ENCODE data around the gene PLOD1. TPM values are rescaled to one million over a fixed set of nuclear protein-coding genes. Genes with fewer than 3 reads are reported as not detected.
"Not testable (repeated sequence)": the region's sequence is repeated elsewhere in the genome, so short reads cannot be mapped to it uniquely, and the experiment has no call there.

The PLOD1 gene
- 83.0 and 242 TPM in 2 replicates for total RNA-seq

- peak; percentile 67 for DNase-seq (ENCODE audit: low read depth)
These were observed at the start of gene PLOD1 for GRCh38 chr1:11934302-11935056. PLOD1 (plus strand) TSS chr1:11934717; CDS start chr1:11934780, 63 bp downstream.

DNA sequence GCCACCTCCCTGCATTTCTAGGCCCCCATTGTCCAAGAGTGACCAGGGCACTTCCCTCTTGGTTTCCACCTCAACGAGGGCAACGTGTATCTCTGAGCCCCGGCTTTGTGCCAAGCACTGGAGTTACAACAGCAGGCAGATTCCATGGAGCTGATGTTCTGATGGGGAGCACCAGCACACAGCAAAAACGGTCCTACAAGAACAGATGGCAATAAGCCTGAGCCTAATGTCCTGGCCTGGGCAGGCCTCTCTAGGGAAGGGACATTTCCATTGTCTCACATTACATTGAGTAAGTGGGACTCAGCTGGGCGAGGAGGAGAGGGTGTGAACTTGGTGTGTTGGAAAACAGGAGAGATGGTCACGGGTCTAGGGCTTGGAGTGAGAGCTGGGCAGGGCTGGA, 48.6 kb upstream of the PLOD1 start:
- no peak for DNase-seq (ENCODE audit: low read depth)

GRCh38 chr1:11886986-11887665, 47.4 kb upstream of the PLOD1 start:
- no peak for DNase-seq (ENCODE audit: low read depth)

DNA sequence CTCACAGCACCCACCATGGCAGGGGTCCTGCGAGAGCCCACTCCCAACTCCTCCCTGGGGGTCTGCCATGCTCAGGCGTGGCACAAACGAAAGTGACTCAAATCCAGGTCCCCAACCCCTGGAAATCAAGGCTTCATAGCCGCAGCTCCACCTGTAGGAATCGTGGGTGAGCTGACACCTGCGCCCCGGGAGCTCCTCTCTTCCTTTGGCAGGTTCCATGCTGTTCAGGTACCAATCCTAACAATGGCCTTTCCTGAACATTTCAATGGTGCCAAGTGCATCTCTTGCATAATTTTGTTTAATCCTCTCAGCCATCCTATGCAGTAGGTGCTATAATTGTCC, 46.9 kb upstream of the PLOD1 start:
- no peak for DNase-seq (ENCODE audit: low read depth)

- DNase-seq (ENCODE audit: low read depth): no peak
These were observed 46.2 kb upstream of the PLOD1 start for GRCh38 chr1:11888206-11888876.

DNA sequence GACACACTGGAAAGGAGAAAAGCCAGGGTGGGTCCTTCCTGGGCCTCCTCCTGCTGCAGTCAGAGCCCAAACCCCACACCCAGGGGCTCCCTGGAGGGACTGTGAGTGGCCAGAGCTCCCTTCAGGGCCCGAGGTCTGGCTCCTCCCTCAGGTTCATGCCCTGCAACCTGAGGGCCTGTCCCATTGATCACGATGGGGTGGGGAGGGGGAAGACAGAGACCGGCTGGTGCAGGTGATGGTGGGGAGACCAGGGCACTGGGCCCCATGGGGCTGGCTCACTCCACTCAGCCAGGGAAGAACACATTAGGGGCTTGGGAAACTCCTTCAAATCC, 45.7 kb upstream of the PLOD1 start:
- DNase-seq (ENCODE audit: low read depth): no peak

DNA sequence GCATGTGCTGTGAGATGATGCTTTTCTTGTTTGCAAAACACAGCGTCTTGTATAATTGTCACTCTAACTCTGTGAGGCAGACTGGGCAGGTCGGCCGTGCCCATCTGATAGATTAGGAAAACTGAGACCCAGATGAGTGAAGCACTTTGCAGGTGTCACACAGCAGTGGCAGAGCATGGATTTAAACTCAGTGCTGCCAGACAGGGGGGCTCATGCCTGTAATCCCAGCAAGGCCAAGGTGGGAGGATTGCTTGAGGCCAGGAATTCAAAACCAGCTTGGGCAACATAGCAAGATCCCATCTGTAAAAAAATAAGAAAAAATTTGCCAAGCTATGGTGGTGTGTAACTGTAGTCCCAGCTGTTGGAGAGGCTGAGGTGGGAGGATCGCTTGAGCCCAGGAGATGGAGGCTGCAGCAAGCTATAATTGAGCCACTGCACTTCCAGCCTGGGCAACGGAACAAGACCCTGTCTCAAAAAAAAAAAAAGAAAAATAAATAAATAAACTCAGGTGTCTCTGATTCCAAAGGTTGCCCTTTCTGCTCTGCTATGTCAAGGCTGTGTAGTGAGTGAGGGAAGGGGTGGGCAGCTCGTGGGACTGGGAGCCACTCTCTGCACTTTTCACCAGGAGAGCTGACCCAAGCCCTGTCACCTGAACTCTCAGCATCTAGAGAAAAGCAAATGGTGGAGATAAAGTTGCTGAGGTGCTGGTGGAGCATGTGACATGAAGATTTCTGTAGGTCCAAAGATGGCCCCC, 42.9 kb upstream of the PLOD1 start:
- no peak for DNase-seq (ENCODE audit: low read depth)

DNA sequence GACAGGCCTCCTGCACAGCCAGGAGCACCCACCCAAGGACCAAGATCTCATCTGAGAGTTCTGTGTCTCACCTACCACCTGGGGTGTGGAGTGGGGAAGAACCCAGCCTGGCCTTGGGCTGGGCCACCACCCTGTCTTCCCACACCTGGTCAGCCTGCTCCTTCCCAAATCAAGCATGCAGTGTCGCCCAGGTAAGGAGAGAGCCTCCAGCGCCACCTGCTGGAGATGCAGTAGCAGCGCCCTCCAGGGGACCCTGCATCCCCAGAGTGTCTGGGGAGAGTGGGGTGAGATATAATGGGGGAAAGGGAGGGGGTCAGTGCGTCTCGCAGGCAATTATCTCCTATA, 40.6 kb upstream of the PLOD1 start:
- DNase-seq (ENCODE audit: low read depth): peak; percentile 13

DNA sequence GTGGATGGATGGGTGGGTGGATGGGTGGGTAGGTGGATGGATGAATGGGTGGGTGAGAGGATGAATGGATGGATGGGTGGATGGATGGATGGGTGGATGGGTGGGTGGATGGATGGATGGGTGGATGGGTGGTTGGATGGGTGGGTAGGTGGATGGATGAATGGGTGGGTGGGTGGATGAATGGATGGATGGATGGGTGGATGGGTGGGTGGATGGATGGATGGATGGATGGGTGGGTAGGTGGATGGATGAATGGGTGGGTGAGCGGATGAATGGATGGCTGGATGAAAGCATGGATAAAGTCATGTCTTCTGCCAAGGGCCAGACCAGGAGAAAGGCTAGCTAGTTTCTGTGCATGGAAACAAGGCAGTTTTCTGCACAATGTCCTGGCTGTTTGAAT, 40.0 kb upstream of the PLOD1 start:
- DNase-seq (ENCODE audit: low read depth): not testable (repeated sequence)

DNA sequence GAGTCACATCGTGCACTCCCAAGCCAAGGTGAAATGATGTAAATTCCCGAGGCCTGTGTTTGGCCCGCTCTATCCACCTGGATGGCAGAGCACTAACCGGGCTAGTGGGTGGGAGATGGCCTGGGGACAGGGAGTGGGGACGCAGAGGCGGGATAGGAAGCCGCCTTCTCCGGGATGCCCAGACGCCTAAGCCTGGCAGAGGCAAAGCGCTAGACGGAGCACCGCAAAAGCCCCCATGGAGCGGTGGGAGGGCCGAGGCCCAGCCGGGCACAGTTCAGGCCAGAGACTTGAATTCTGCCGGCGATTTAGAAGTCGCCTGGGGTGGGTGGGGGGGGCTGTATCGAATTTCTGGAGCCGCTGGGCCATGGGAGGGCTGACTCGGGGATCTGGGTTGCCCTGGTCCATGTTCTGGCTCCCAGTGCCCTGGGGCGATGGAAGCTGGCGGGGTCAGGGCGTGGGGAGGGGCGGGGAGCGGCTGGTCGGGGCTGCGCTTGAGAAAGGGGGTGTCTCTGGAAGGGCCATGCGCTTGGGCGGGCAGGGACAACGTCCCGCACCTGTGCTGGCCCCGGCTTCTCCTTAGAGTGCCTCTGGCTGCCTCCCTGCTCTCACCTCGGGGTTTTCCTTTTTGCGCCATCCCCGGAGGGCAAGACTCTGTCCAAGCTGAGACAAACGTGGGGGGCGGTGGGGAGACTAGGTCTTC, 36.3 kb upstream of the PLOD1 start:
- DNase-seq (ENCODE audit: low read depth): no peak

DNA sequence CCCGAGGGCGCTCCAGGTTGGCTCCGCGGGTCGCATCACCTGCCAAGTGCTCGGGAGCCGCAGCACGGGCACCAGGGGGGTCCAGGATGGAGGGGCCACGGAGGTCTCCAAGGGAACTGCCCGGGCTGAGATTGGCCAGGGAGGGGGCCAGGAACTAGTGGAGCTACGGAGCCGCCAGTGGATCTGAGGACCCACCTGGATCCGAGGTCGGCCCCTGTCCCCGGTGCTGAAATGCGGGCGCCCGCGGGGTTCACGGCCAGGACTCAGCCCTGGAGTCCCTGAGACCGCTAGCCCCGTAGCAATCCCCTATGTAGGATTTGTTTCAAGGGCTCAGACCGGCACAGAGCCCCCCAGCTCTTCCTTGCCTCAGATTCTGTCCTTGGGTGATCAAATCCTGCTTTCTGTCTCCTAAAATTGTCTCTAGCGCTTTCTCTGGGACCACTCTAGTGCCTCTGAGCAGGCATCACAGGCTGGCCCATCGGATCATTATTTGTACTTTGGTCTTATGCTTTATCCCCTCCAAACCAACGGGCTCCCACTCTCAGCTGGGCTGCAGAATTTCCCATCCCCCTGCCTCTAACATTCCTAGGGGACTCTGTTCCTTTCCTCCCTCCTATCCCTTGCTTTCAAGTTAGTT, 35.6 kb upstream of the PLOD1 start:
- DNase-seq (ENCODE audit: low read depth): no peak

- DNase-seq (ENCODE audit: low read depth): peak; percentile 35
These were observed 33.1 kb upstream of the PLOD1 start for GRCh38 chr1:11901446-11901845.

GRCh38 chr1:11903210-11903609, 31.3 kb upstream of the PLOD1 start:
- DNase-seq (ENCODE audit: low read depth): no peak

DNA sequence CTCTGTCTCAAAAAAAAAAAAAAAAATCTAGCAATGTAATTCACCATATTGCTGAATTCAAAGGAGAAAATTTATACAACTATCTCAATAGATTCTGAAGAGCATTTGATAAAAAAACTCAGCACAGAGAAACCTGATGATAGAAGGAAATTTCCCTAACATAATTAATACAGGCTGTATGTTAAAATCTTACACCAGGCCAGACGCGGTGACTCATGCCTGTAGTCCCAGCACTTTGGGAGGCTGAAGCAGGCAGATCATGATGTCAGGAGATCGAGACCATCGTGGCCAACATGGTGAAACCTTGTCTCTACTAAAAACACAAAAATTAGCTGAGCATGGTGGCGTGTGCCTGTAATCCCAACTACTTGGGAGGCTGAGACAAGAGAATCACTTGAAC, 30.4 kb upstream of the PLOD1 start:
- DNase-seq (ENCODE audit: low read depth): not testable (repeated sequence)

- no peak for DNase-seq (ENCODE audit: low read depth)
These were observed 29.5 kb upstream of the PLOD1 start for GRCh38 chr1:11904978-11905377.

GRCh38 chr1:11906870-11907269, 27.6 kb upstream of the PLOD1 start:
- no peak for DNase-seq (ENCODE audit: low read depth)

GRCh38 chr1:11907275-11908094, 27.0 kb upstream of the PLOD1 start:
- peak; percentile 92 for DNase-seq (ENCODE audit: low read depth)

GRCh38 chr1:11908095-11908675, 26.3 kb upstream of the PLOD1 start:
- DNase-seq (ENCODE audit: low read depth): peak; percentile 98

DNA sequence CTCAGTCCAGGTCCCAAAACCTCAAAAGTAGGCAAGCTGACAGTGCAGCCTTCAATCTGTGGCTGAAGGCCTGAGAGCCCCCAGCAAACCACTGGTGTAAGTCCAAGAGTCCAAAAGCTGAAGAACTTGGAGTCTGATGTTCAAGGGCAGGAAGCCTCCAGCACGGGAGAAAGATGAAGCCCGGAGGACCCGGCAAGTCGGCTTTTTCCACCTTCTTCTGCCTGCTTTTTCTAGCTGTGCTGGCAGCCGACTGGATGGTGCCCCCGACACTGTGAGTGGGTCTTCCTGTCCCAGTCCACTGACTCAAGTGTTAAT, 23.6 kb upstream of the PLOD1 start:
- not testable (repeated sequence) for DNase-seq (ENCODE audit: low read depth)

- no peak for DNase-seq (ENCODE audit: low read depth)
These were observed 22.5 kb upstream of the PLOD1 start for GRCh38 chr1:11912000-11912399.

Data from renal cortical epithelial cell (primary cell).